ENCODE results near the gene MYLK2. TPM values are rescaled to one million over a fixed set of nuclear protein-coding genes. Genes with fewer than 3 reads are reported as not detected.

Gene MYLK2
- not detected for polyA plus RNA-seq

GRCh38 chr20:31819083-31819784, at the start of gene MYLK2:
Gene MYLK2 (plus strand): TSS chr20:31819356. CDS start chr20:31819581, 225 bp downstream.
- no peaks in the 10 kb centered on the region for H3K36me3 Mint-ChIP-seq
- DNase-seq = no peak
- peaks cover 2 to 7% (median 5%) of the 10 kb centered on the region in 3 donors for H3K27me3 Mint-ChIP-seq (ENCODE audit: low read depth in 3 of 3)
- no peak within 1 kb of the TSS for H3K27ac Mint-ChIP-seq
- no peaks in the 10 kb centered on the region for H3K4me1 Mint-ChIP-seq
- H3K4me3 Mint-ChIP-seq = no peak within 1 kb of the TSS
- no peaks in the 10 kb centered on the region for H3K9me3 Mint-ChIP-seq

DNA sequence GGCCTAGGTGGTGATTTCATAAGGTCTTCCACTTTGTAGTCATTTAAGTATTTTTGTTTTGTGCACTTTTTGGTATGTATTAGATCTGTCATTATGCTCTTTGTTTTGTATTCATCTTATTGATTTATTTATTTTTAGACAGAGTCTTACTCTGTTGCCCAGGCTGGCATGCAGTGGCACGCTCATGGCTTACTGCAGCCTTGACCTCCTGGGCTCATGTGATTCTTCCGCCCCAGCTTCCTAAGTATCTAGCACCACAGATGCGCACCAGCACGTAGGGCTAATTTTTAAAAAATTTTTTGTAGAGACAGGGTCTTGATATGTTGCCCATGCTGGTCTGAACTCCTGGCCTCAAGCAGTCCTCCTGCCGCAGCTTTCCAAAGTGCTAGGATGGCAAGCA, 49.5 kb upstream of the MYLK2 start:
- peaks cover 0 to 8% (median 0%) of the 10 kb centered on the region in 3 donors for H3K36me3 Mint-ChIP-seq
- peaks cover 13 to 18% of the 10 kb centered on the region in 2 donors for H3K4me1 Mint-ChIP-seq
- no peaks in the 10 kb centered on the region for H3K9me3 Mint-ChIP-seq
- no peak for DNase-seq
- H3K4me3 Mint-ChIP-seq = peak overlapping the region in 4 of 5 donors; percentile 40 to 81 (median 52)
- peaks cover 0 to 2% (median 2%) of the 10 kb centered on the region in 3 donors for H3K27me3 Mint-ChIP-seq (ENCODE audit: low read depth in 3 of 3)
- peak overlapping the region in 2 of 6 donors; percentile 28 to 55 for H3K27ac Mint-ChIP-seq

GRCh38 chr20:31770243-31770642, 48.9 kb upstream of the MYLK2 start:
- peaks cover 13 to 18% of the 10 kb centered on the region in 2 donors for H3K4me1 Mint-ChIP-seq
- H3K36me3 Mint-ChIP-seq = peaks cover 0 to 8% (median 0%) of the 10 kb centered on the region in 3 donors
- peak overlapping the region; percentile 60 to 81 (median 68) for H3K4me3 Mint-ChIP-seq
- peak in 2 of 3 donors; percentile 13 to 34 for DNase-seq
- no peaks in the 10 kb centered on the region for H3K9me3 Mint-ChIP-seq
- peaks cover 0 to 2% (median 0%) of the 10 kb centered on the region in 3 donors for H3K27me3 Mint-ChIP-seq (ENCODE audit: low read depth in 3 of 3)
- peak overlapping the region; percentile 55 to 89 (median 74) for H3K27ac Mint-ChIP-seq

DNA sequence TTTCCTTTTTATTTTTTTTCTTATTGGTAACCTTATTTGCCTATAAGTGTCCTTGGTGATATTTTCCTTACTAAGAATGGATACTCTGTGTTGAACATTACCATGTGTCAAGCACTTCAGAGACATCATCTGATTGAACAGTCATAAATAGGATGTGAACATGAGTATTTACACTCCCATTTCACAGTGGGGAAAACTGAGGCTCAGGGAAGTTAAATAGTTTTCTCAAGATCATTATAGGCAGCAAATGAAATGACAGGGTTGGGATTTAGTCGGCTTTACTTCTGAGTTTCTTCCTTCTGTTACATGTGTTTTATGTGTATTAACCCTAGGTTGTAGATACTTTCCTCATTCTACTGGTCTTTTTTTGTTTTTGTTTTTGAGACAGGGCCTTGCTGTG, 44.7 kb upstream of the MYLK2 start:
- H3K4me1 Mint-ChIP-seq = peaks cover 13 to 18% of the 10 kb centered on the region in 2 donors
- no peak for DNase-seq
- peaks cover 0 to 5% (median 0%) of the 10 kb centered on the region in 3 donors for H3K36me3 Mint-ChIP-seq
- no peaks in the 10 kb centered on the region for H3K9me3 Mint-ChIP-seq
- H3K4me3 Mint-ChIP-seq = no peak overlapping the region
- no peak overlapping the region for H3K27ac Mint-ChIP-seq
- H3K27me3 Mint-ChIP-seq (ENCODE audit: low read depth in 3 of 3) = peaks cover 0 to 5% (median 2%) of the 10 kb centered on the region in 3 donors

DNA sequence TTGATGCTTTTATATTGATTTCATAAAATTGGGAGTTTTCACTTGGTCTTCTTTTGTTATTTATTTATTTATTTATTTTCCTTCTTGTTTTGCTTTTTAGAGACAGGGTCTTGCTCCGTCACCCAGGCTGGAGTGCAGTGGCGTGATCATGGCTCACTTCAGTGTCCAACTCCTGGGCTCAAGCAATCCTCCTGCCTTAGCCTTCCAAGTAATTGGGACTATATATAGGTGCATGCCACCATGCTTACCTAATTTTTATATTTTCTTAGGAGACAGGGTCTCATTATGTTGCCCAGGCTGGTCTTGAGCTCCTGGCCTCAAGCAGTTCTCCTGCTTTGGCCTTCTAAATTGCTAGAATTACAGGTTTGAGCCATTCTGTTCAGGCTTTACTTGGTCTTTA, 38.3 kb upstream of the MYLK2 start:
- Mint-ChIP-seq H3K27me3 (ENCODE audit: low read depth in 3 of 3) (peaks cover 0 to 3% (median 0%) of the 10 kb centered on the region in 3 donors), H3K36me3 (no peaks in the 10 kb centered on the region), H3K27ac (no peak overlapping the region), H3K4me1 (no peaks in the 10 kb centered on the region), H3K4me3 (no peak overlapping the region), H3K9me3 (no peaks in the 10 kb centered on the region)
- DNase-seq = no peak

DNA sequence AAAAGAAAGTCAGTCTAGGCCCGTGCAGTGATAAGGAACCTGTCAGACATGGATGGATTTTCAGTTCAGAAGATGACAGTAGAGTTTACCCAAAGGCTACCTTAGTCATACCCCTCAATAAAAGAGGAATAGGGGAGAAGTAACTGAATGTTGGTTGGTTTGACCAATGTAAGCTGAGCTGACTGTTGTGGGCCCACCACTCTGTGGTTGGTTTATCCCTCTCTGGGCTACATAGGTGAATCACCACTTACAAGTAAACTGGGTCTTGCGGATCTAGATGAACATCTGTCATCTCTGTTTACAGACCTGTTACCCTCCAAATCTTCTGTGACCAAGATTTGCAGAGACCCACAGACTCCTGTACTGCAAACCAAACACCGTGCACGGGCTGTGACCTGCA, 37.2 kb upstream of the MYLK2 start:
- H3K36me3 Mint-ChIP-seq = no peaks in the 10 kb centered on the region
- DNase-seq = no peak
- no peaks in the 10 kb centered on the region for H3K9me3 Mint-ChIP-seq
- H3K27me3 Mint-ChIP-seq (ENCODE audit: low read depth in 3 of 3) = no peaks in the 10 kb centered on the region
- H3K27ac Mint-ChIP-seq = no peak overlapping the region
- H3K4me1 Mint-ChIP-seq = no peaks in the 10 kb centered on the region
- no peak overlapping the region for H3K4me3 Mint-ChIP-seq

GRCh38 chr20:31784354-31785044, 34.7 kb upstream of the MYLK2 start:
- Mint-ChIP-seq H3K27ac (no peak overlapping the region), H3K27me3 (ENCODE audit: low read depth in 3 of 3) (no peaks in the 10 kb centered on the region), H3K4me3 (no peak overlapping the region), H3K4me1 (peaks cover 3 to 9% of the 10 kb centered on the region in 2 donors), H3K36me3 (no peaks in the 10 kb centered on the region), H3K9me3 (no peaks in the 10 kb centered on the region)
- DNase-seq = no peak

- no peaks in the 10 kb centered on the region for H3K36me3 Mint-ChIP-seq
- no peak overlapping the region for H3K4me3 Mint-ChIP-seq
- H3K9me3 Mint-ChIP-seq = no peaks in the 10 kb centered on the region
- no peaks in the 10 kb centered on the region for H3K27me3 Mint-ChIP-seq (ENCODE audit: low read depth in 3 of 3)
- H3K4me1 Mint-ChIP-seq = peaks cover 3 to 9% of the 10 kb centered on the region in 2 donors
- no peak overlapping the region for H3K27ac Mint-ChIP-seq
- DNase-seq = no peak
Measured at GRCh38 chr20:31785089-31785488, 34.1 kb upstream of the MYLK2 start.

- Mint-ChIP-seq H3K4me3 (no peak overlapping the region), H3K9me3 (no peaks in the 10 kb centered on the region), H3K27me3 (ENCODE audit: low read depth in 3 of 3) (no peaks in the 10 kb centered on the region), H3K27ac (no peak overlapping the region), H3K36me3 (no peaks in the 10 kb centered on the region), H3K4me1 (peaks cover 3 to 9% of the 10 kb centered on the region in 2 donors)
- DNase-seq = no peak
Measured at GRCh38 chr20:31788578-31788977, 30.6 kb upstream of the MYLK2 start.

- Mint-ChIP-seq H3K27ac (no peak overlapping the region), H3K36me3 (no peaks in the 10 kb centered on the region), H3K9me3 (no peaks in the 10 kb centered on the region), H3K4me3 (no peak overlapping the region), H3K4me1 (peaks cover 3 to 9% of the 10 kb centered on the region in 2 donors), H3K27me3 (ENCODE audit: low read depth in 3 of 3) (no peaks in the 10 kb centered on the region)
- DNase-seq = no peak
Measured at GRCh38 chr20:31790401-31790800, 28.8 kb upstream of the MYLK2 start.

DNA sequence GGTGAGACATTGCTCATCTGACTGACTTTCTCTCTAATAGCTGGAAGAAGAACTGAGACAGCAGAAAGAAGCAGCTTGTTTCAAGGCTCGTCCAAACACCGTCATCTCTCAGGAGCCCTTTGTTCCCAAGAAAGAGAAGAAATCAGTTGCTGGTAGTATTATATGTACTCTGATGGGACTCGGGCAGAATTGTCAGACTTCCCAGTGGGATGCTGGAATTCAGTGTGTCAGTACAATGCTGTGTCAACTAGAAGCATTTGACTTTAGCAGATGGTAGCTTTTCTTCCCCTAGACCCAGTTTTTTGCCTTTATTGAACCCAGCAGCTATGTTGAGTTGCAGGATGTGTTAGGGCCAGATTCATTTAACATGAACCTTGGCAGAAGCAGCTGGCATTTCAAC, 21.8 kb upstream of the MYLK2 start:
- no peaks in the 10 kb centered on the region for H3K27me3 Mint-ChIP-seq (ENCODE audit: low read depth in 3 of 3)
- DNase-seq = no peak
- H3K4me3 Mint-ChIP-seq = no peak overlapping the region
- no peaks in the 10 kb centered on the region for H3K4me1 Mint-ChIP-seq
- no peaks in the 10 kb centered on the region for H3K36me3 Mint-ChIP-seq
- no peaks in the 10 kb centered on the region for H3K9me3 Mint-ChIP-seq
- no peak overlapping the region for H3K27ac Mint-ChIP-seq

DNA sequence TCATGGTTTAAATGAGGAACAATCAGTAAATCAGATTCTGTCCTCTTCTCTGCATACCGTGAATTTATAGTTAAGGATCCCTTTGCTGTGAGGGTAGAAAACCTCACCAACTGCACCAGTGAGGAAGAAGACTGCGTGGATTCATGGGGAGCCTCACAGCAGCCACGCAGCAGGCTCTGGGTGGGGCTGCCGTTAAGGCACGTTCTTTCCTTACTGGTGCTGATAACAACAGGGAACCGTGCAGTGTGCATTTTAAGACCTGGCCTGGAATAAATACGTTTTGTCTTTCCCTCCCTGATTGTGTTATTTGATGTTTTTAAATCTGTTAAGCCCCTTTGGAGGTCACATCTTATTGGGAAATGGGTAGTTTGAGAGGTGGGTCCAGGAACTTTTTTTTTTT, 17.6 kb upstream of the MYLK2 start:
- H3K4me1 Mint-ChIP-seq = peaks cover 5 to 11% of the 10 kb centered on the region in 2 donors
- no peak for DNase-seq
- no peak overlapping the region for H3K27ac Mint-ChIP-seq
- H3K27me3 Mint-ChIP-seq (ENCODE audit: low read depth in 3 of 3) = peaks cover 0 to 1% (median 0%) of the 10 kb centered on the region in 3 donors
- H3K9me3 Mint-ChIP-seq = no peaks in the 10 kb centered on the region
- no peaks in the 10 kb centered on the region for H3K36me3 Mint-ChIP-seq
- H3K4me3 Mint-ChIP-seq = no peak overlapping the region

- Mint-ChIP-seq H3K9me3 (no peaks in the 10 kb centered on the region), H3K4me1 (peaks cover 5 to 11% of the 10 kb centered on the region in 2 donors), H3K27me3 (ENCODE audit: low read depth in 3 of 3) (peaks cover 0 to 1% (median 0%) of the 10 kb centered on the region in 3 donors), H3K4me3 (no peak overlapping the region), H3K36me3 (no peaks in the 10 kb centered on the region), H3K27ac (peak overlapping the region in 1 of 6 donors; percentile 13)
- DNase-seq = no peak
Measured at GRCh38 chr20:31803552-31804291, 15.4 kb upstream of the MYLK2 start.

Data from immature natural killer cell (primary cell).